Retinal pigment epithelial cell (primary cell): ENCODE results near the gene TIMM44.
"Not testable (repeated sequence)": the region's sequence is repeated elsewhere in the genome, so short reads cannot be mapped to it uniquely, and the experiment has no call there.

ENCODE experiments used
- DNase-seq: peaks from one replicate; pipeline ENCODE4 v3.0.0-alpha.2; 2010; ENCODE audit warnings: low read depth
- H3K4me3 ChIP-seq: 2 replicates; pipeline ENCODE4 v1.5.1; 2011; ENCODE audit warnings: mild to moderate bottlenecking, low read length, control low read depth, moderate library complexity
- TF ChIP-seq, protein P1 (sequence below): conservative IDR thresholded peaks from 2 replicates; pipeline ENCODE4 v1.5.1; 2011; ENCODE audit warnings: low read depth, low read length, control low read depth, inconsistent platforms

TIMM44 gene

DNA sequence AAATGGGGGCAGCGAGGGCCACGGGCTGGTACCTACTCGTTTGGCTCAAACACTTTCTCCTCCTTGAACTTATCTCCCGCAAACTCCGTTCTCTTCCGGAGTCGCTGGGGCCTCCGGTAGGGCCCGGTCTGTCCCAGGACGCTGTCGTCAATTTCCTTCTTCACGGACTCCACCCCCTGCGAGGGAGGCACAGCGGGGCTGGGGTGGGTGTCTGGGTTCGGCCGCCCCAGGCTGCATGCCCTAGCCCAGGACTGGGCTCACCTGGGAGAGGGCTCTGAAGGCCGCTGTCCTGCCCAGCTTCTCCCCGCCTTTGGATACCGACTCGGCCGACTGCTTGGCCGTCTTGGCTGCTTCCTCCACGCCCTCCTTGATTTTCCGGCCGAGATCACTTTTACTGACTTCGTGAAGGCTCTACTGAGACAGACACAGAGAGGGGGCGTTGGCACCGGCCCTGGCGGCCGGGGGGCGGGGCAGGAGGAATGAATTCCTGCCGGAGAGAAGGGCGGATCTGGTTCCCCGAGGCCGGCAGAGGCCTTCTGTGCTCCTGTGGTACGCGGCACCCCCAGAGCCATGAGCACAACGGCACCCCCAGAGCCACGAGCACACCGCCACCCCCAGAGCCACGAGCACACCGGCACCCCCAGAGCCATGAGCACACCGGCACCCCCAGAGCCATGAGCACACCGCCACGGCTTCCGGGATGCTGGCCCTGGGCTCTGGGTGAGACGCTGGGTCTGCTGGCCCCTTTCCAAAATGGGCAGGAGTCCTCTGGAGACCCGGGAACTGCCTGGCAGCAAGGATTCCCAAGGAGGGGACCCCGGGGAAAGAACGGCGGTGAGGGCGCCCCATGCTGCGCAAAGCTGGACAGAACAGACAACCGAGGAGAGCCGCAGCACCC is 9.4 kb downstream of the TIMM44 start:
- TF ChIP-seq, protein P1, sequence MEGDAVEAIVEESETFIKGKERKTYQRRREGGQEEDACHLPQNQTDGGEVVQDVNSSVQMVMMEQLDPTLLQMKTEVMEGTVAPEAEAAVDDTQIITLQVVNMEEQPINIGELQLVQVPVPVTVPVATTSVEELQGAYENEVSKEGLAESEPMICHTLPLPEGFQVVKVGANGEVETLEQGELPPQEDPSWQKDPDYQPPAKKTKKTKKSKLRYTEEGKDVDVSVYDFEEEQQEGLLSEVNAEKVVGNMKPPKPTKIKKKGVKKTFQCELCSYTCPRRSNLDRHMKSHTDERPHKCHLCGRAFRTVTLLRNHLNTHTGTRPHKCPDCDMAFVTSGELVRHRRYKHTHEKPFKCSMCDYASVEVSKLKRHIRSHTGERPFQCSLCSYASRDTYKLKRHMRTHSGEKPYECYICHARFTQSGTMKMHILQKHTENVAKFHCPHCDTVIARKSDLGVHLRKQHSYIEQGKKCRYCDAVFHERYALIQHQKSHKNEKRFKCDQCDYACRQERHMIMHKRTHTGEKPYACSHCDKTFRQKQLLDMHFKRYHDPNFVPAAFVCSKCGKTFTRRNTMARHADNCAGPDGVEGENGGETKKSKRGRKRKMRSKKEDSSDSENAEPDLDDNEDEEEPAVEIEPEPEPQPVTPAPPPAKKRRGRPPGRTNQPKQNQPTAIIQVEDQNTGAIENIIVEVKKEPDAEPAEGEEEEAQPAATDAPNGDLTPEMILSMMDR = no peak
- no peak overlapping the region for H3K4me3 ChIP-seq
- DNase-seq = no peak

DNA sequence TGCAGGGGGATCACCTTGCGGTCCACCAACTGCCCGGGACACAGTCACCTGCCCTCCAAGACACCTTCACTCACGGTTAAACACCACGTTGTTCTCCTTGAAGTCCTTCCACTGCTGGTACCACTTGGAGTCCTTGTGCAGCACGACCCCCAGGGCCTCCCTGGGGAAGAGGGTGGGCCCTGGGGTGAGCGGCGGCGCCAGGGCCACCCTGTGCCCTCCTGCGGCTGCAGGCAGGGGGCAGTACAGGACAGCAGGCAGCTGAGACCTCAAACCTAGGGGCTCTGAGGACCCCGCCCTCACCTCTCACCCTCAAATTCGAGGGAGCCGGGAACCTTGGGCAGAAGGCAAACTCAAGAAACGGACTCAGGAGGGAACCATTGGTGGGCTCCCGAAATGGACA is 10.1 kb downstream of the TIMM44 start:
- TF ChIP-seq, protein P1 = peak; percentile 45
- H3K4me3 ChIP-seq = no peak overlapping the region
- DNase-seq = no peak

DNA sequence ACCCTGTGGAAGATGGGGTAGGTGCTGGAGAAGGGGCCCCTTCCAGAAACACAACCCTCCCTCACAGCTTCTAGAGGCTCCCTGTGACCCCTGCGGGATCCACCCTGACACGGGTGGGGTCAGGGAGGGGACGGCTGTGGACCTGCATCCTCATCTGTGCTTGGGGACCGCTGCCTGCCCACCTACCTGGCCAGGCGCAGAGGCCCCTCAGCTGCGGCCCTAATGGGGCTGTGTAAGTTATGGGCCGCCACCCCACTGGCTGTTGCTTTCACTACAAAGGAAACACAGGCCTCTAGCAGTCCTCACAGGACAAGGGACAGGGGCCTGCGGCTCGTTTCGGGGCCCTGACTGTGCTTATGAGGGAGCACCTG is 10.6 kb downstream of the TIMM44 start:
- TF ChIP-seq, protein P1 = no peak
- H3K4me3 ChIP-seq = no peak overlapping the region
- no peak for DNase-seq

DNA sequence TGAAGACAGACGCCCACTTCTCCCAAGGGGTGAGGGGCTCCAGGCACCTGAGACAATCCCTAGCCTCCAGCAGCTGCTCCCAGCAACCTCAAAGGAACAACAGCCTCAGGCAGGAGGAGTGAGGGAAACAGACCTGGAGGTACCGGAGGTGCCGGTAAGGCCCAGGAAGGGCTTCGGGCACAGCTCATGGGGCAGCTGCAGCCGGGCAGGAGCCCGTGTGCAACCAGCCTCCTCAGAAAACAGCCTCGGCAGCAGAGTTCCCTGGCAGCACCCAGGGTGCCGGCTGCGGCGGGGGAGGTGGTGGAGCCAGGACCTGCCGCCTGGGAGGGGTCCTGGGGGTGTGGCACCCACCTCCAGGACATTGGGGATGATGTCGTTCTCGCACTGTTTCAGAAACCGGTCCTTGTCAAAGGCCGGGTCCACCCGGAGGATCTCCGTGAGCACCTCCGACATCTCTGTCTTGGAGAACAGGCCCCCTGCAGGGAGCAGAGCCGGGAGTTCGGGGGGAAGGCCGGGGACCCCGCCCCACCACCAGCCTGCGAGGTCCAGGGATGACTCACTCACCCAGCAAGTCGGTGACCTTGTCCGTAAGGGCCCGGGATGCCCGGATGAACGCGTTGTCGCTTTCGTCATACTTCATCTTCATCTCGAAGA is 11.1 kb downstream of the TIMM44 start:
- TF ChIP-seq, protein P1 = no peak
- H3K4me3 ChIP-seq = no peak overlapping the region

DNA sequence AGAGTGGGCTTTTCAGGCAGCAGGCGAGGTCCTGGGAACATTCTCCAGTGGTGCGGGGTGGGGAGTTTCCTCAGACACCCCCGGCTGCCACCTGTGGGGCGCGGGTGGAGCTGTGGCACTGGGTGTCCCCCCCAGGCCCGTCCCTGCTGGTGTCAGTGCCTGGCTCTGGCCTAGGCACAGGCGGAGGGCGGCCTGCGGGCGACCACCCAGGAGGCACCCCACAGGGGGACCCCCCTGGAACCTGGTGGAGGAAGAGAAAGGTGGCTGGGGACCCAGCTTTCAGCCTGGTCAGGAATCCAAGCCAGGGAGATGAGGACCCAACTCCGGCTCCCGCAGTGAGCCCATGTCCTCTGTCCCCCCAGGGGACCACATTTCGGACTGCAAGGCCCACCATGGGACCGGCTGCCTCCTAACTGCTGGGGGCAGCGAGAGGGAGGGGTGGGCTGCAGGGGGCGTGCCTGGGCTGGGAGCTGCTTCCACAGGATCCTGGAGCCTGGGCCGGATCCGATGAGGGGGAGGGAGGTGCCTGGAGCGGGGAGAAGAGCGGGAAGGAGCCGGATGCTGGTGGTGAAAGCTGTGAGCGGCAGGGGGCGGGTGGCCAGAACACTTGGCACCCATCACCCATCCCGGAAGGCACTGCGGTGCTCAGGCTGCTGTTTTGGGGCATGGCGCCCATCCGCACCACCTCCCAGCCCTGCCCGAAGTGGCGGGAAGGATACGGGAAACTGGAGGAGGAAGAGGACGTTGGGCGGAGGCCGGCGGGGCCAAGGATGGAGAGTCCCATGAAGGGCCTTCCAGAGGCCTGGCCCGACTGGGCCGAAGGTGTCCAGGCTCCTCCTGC is 12.0 kb downstream of the TIMM44 start:
- TF ChIP-seq, protein P1 = no peak
- no peak overlapping the region for H3K4me3 ChIP-seq
- no peak for DNase-seq

More for the DNA sequence above, 11.1 kb downstream of the TIMM44 start:
- no peak for DNase-seq

DNA sequence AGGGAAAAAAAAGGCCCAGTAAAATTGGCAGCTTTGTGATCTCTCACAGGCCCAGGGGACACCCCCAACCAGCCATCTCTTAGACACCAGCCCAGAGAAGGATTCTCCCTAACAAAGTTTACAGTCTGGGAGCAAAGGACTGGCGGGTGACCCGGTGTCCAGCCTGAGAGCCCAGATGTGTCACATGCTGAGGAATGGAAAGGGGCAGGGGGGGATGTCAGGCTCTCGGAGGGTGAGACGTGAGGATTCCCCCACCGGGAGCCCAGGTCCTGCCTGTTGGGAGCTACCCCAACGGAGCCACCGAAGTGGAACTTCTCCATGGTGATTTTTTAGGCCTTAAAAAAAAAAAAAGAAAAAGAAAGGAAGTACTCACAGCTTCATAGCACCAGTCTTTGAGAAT is 12.7 kb downstream of the TIMM44 start:
- TF ChIP-seq, protein P1 = no peak
- no peak for DNase-seq
- no peak overlapping the region for H3K4me3 ChIP-seq

DNA sequence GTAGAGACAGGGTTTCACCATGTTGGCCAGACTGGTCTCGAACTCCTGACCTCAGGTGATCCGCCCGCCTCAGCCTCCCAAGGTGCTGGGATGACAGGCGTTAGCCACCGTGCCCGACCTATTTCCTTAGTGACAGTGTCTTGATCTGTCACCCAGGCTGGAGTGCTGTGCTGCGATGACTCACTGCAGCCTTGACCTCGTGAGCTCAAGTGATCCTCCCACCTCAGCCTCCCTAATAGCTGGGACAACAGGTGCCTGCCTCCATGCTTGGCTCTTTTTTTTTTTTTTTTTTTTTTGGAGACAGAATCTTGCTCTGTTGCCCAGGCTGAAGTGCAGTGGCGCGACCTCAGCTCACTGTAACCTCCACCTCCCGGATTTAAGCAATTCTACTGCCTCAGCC is 13.4 kb downstream of the TIMM44 start:
- not testable (repeated sequence) for H3K4me3 ChIP-seq, DNase-seq
